ENCODE results near the gene C9orf72.
"Not testable (repeated sequence)": the region's sequence is repeated elsewhere in the genome, so short reads cannot be mapped to it uniquely, and the experiment has no call there.

Gene C9orf72

DNA sequence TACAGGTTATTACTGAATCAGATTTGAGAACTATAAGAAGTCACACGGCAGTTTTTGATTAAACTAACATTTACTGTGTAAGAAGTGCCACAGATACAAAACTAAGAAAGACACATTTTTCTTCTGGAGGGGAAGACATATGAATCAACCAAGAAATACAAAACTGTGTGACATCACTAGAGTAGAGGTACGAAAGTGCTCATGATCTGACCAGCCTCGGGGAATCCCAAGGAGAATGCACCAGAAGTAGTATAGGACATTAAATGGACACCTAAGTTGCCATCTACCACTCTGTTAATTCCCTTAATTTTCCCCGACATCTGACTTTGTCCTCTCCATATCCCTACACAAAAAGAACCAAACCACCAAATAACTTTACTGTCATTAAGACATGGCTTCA is 54.5 kb downstream of the C9orf72 start:
- DNase-seq (ENCODE audit: low read depth in 2 of 2) = no peak

DNA sequence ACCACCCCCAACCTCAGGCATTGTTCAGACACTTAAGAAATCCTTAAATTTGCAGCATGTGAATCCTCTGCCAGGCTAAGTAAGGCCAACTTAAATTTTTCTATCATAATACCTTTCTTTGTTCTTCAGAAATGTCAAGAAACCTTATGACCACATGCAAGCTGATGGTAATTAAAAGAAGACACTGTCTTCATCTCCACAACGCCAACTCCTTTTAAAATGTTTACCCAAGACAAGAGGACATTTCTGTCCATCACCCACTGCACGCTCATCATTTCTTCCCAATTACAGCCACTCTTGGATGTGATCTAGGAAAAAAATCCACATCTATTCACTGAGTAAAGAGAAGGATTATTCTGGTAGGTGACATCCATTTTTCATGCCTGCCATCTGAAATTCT is 55.3 kb downstream of the C9orf72 start:
- no peak for DNase-seq (ENCODE audit: low read depth in 2 of 2)

GRCh38 chr9:27514551-27514950 is 58.7 kb downstream of the C9orf72 start:
- DNase-seq (ENCODE audit: low read depth in 2 of 2) = no peak

DNA sequence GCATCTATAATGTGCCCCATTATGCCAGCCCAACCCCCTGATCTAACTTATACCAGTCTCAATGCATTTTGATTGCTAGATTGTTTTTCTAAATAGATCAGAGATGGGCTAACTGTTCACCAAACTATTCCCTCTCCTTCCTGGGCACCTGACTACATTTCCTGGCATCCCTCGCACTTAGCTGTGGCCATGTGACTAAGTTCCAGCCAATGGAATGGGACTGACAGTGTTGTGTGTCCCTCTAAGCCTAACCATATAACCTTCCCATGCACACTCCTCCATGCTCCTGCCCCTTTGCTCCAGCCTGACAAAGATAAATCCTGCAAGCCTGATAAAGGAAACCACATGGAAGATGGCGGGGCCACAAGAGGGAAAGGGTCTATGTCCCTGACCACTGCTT is 61.5 kb downstream of the C9orf72 start:
- DNase-seq (ENCODE audit: low read depth in 2 of 2) = no peak

DNA sequence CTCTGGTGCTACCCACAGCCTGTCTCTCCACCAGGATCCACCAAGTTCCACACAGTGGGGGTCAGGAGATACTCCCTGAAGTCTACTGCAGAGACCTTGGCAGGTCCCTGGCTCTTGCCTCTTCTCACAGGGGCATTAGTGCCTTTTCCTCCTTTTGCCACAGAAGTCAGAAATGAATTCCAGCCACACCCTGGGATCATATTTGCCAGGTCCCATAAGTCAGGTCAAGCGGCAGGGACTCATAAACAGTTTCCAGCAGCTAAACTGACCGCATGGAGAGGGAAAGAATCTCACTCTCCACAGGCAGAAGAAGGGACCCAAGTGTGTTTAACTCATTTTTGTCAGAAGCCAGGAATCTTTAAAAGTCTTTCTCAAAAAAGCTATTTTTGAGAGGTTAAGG is 62.5 kb downstream of the C9orf72 start:
- no peak for DNase-seq (ENCODE audit: low read depth in 2 of 2)

DNA sequence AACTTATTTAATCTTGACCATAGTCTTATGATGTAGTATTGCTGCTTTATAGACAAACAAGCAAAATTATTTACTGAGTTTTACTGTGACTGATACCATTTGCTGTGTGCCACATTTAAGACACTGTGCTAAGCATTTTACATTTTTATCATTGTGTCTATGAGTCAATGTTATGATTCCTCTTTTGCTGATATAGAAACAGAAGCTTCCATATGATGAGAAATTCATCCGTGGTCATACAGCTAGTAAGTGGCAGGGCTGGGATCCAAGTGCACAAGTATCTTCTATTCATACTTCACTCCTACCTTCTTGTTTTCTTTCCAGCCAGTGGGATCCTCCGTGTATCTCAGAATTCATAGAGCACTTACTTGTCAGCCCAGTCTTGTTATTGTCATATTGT is 66.3 kb downstream of the C9orf72 start:
- DNase-seq (ENCODE audit: low read depth in 2 of 2) = no peak

GRCh38 chr9:27505744-27506161 is 67.5 kb downstream of the C9orf72 start:
- no peak for DNase-seq (ENCODE audit: low read depth in 2 of 2)

DNA sequence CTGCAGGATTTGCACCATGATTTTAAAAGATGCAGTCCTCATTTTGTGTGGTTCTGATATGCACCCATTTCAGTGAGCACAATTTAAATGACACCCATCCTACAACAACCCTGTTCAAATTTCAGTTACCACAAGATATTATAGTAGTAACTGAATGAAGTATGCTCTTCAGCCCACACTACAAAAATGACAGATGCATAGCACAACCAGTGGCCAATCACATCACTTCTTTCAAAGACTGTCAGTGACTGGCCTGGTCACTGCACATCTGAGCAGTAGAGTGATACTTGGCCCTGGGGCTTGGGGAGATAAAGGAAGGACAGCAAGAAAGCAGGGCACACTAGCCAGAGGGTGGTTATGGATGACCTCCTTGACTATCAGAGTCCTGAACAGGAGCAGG is 69.0 kb downstream of the C9orf72 start:
- no peak for DNase-seq (ENCODE audit: low read depth in 2 of 2)

DNA sequence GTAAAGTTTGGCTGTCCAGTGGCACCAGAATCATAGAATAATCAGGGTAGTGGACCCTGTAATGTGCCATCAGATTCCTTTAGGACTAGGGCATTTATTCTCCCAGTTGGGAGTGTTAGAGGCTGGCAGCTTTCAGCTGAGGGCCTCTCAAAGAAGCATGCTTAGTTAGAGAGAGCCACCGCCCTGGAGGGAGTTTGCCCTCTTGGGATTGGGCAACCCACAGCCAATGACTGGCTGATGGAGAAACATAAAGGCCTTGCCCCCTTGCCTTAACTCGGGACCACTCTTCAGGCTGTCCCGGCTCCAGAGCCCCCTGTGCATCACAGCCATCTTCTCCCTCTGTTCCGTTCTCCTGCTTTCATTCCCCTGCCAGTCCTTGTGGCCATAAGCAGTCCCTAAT is 69.7 kb downstream of the C9orf72 start:
- no peak for DNase-seq (ENCODE audit: low read depth in 2 of 2)

DNA sequence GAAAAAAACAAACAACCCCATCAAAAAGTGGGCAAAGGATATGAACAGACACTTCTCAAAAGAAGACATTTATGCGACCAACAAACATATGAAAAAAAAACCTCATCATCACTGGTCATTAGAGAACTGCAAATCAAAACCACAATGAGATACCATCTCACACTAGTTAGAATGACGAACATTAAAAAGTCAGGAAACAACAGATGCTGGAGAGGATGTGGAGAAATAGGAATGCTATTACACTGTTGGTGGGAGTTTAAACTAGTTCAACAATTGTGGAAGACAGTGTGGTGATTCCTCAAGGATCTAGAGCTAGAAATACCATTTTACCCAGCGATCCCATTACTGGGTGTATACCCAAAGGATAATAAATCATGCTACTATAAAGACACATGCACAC is 72.4 kb downstream of the C9orf72 start:
- DNase-seq (ENCODE audit: low read depth in 2 of 2) = not testable (repeated sequence)

DNA sequence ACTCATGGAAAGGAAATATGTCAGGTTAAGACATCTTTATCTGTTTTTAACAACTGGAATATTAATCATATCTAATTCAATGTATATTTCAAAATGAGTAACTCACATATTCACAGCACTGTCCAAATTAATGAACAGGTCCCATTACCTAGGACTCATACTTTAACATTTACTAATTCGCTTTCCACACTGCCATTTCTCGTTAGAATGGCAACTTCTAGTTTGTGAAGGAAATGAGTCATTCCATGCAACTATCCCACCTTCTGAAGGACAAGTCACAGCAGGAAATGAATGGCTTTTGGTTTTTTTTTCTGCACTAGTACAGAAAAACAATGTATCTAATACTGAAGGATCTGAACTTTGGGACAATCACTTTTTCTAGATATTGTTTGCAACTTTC is 73.8 kb downstream of the C9orf72 start:
- no peak for DNase-seq (ENCODE audit: low read depth in 2 of 2)

DNA sequence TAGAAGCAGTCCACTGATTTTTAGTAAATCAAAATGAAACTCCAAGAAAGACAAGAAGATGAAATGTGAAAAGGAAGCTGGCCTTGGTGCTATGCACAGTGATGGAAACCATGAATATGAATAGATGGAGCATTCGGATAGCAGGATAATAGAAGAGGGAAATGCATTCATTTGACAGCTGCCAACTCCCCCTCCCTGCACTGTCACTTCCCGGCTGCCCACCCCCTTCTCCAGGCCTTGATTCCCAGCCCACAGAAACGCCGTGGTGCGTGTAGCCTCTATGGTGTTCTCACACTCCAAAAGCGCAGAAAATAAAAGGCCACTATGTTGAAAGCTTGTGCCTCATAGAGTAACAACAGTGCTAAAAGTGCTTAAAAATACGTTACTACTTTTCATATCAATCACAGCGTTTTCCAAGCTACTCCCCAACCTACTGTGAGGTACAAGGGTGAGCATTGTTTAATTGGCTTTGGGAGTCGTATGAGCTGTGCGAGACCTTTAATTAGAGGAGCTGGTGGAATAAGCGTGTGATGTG is 75.3 kb downstream of the C9orf72 start:
- DNase-seq (ENCODE audit: low read depth in 2 of 2) = no peak
